OCI-LY1 (cell line): Measurements from ENCODE around the gene PAGE2B.
"Not testable (repeated sequence)": the region's sequence is repeated elsewhere in the genome, so short reads cannot be mapped to it uniquely, and the experiment has no call there.

Source experiments
- H2AFZ ChIP-seq: fragments of 200-600 bp; sonication (generic), shearing (Covaris generic); 2 replicates; pipeline ENCODE4 v1.6.0; 2014; ENCODE audit warnings: antibody characterized with exemption, mild to moderate bottlenecking, low read length
- H3F3A ChIP-seq: fragments of 200-600 bp; sonication (generic), shearing (Covaris generic); 2 replicates; pipeline ENCODE4 v1.6.0; 2014; ENCODE audit warnings: mild to moderate bottlenecking, antibody characterized with exemption, low read length, moderate library complexity; ENCODE audit not compliant: insufficient read depth
- H3K27ac ChIP-seq: fragments of 200-600 bp; sonication (generic); 2 replicates; pipeline ENCODE4 v1.5.1; 2014; ENCODE audit warnings: low read length, mixed run types, mild to moderate bottlenecking, low read depth; ENCODE audit not compliant: poor library complexity, severe bottlenecking
- H3K27me3 ChIP-seq: fragments of 200-600 bp; sonication (generic); 2 replicates; pipeline ENCODE4 v1.6.0; 2014; ENCODE audit warnings: antibody characterized with exemption, mild to moderate bottlenecking, low read length, moderate library complexity; ENCODE audit not compliant: insufficient read depth
- H3K36me3 ChIP-seq: fragments of 200-600 bp; sonication (generic); 2 replicates; pipeline ENCODE4 v1.6.1; 2014; ENCODE audit warnings: mild to moderate bottlenecking, antibody characterized with exemption, low read length, moderate library complexity, mixed read lengths; ENCODE audit not compliant: insufficient read depth
- H3K4me1 ChIP-seq: fragments of 200-600 bp; sonication (generic); 2 replicates; pipeline ENCODE4 v1.5.1; 2014; ENCODE audit warnings: mild to moderate bottlenecking, low read length, moderate library complexity; ENCODE audit not compliant: insufficient read depth, severe bottlenecking
- H3K4me2 ChIP-seq: fragments of 200-600 bp; sonication (generic), shearing (Covaris generic); 2 replicates; pipeline ENCODE4 v1.6.1; 2014; ENCODE audit warnings: low read length
- H3K4me3 ChIP-seq: fragments of 200-600 bp; sonication (generic); 2 replicates; pipeline ENCODE4 v1.5.1; 2014; ENCODE audit warnings: low read length, low read depth, mild to moderate bottlenecking, mixed read lengths; ENCODE audit not compliant: poor library complexity, severe bottlenecking
- H3K79me2 ChIP-seq: fragments of 200-600 bp; shearing (Covaris generic); 2 replicates; pipeline ENCODE4 v1.6.1; 2016; ENCODE audit warnings: mixed run types, low read length, mixed read lengths; ENCODE audit not compliant: insufficient read depth
- H3K9ac ChIP-seq: fragments of 200-600 bp; sonication (generic), shearing (Covaris generic); 2 replicates; pipeline ENCODE4 v1.6.1; 2014; ENCODE audit warnings: mild to moderate bottlenecking, low read length, mixed read lengths
- H3K9me2 ChIP-seq: fragments of 200-600 bp; sonication (generic), shearing (Covaris generic); 2 replicates; pipeline ENCODE4 v1.6.1; 2014; ENCODE audit warnings: low read depth, mild to moderate bottlenecking, low read length, mixed read lengths
- H3K9me3 ChIP-seq: fragments of 200-600 bp; shearing (Covaris generic); 2 replicates; pipeline ENCODE4 v1.6.1; 2014; ENCODE audit warnings: low read length, mixed read lengths
- H4K20me1 ChIP-seq: fragments of 200-600 bp; sonication (generic), shearing (Covaris generic); 2 replicates; pipeline ENCODE4 v1.6.0; 2016; ENCODE audit warnings: mild to moderate bottlenecking, low read length; ENCODE audit not compliant: insufficient read depth
- CTCF ChIP-seq: fragments of 200-600 bp; sonication (generic), shearing (Covaris generic); IDR thresholded peaks from 2 replicates; pipeline ENCODE4 v1.5.1; 2017; ENCODE audit warnings: mild to moderate bottlenecking, antibody characterized with exemption, low read length, moderate library complexity, mixed read lengths
- EZH2 ChIP-seq: fragments of 200-600 bp; sonication (generic), shearing (Covaris generic); IDR thresholded peaks from 2 replicates; pipeline ENCODE4 v1.8.0; 2017; ENCODE audit warnings: borderline replicate concordance, mixed run types, mild to moderate bottlenecking, antibody characterized with exemption, low read length, moderate library complexity, mixed read lengths

Gene PAGE2B

GRCh38 chrX:55107911-55108310 is 33.1 kb downstream of the PAGE2B start:
- H3K4me2 ChIP-seq: no peak overlapping the region
- TF ChIP-seq EZH2 (no peak), CTCF (no peak)
- H3K4me1 ChIP-seq: no peaks in the 10 kb centered on the region
- H4K20me1 ChIP-seq: no peaks in the 10 kb centered on the region
- H3K4me3 ChIP-seq: no peak overlapping the region
- no peak overlapping the region for H3K27ac ChIP-seq
- no peaks in the 10 kb centered on the region for H3K36me3 ChIP-seq
- no peak overlapping the region for H2AFZ ChIP-seq
- H3K27me3 ChIP-seq: no peaks in the 10 kb centered on the region
- H3K9me3 ChIP-seq: no peaks in the 10 kb centered on the region
- H3K79me2 ChIP-seq: no peaks in the 10 kb centered on the region
- no peaks in the 10 kb centered on the region for H3K9me2 ChIP-seq
- H3K9ac ChIP-seq: no peak overlapping the region
- no peaks in the 10 kb centered on the region for H3F3A ChIP-seq

DNA sequence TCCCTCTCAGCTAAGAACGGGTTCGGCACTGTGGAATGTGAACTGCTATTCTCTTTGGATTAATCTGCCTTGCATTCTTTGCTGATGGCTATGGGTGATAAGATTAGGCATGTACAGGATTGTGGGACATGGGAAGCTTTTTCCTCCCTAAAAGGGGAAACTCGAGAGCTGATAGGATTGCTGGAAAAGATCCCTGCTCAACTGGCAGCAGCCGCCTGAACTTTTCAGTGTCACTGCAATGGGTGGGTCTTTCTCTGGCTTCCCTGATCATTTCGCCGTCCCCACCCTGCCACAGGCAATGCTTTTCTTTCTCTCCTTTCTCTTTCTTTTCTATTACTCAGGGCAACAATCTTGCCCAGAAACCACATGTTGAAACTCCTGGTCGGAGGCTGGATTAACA is 34.5 kb downstream of the PAGE2B start:
- no peak overlapping the region for H3K4me3 ChIP-seq
- no peak overlapping the region for H2AFZ ChIP-seq
- no peaks in the 10 kb centered on the region for H3K4me1 ChIP-seq
- no peak for TF ChIP-seq EZH2
- no peak for TF ChIP-seq CTCF
- H3K36me3 ChIP-seq: no peaks in the 10 kb centered on the region
- H3K79me2 ChIP-seq: no peaks in the 10 kb centered on the region
- H3F3A ChIP-seq: no peaks in the 10 kb centered on the region
- no peaks in the 10 kb centered on the region for H3K27me3 ChIP-seq
- H4K20me1 ChIP-seq: no peaks in the 10 kb centered on the region
- no peaks in the 10 kb centered on the region for H3K9me2 ChIP-seq
- H3K27ac ChIP-seq: no peak overlapping the region
- no peak overlapping the region for H3K9ac ChIP-seq
- no peaks in the 10 kb centered on the region for H3K9me3 ChIP-seq
- H3K4me2 ChIP-seq: no peak overlapping the region

GRCh38 chrX:55111578-55112254 is 36.9 kb downstream of the PAGE2B start:
- Histone ChIP-seq H3K9me2 (no peaks in the 10 kb centered on the region), H3K27ac (no peak overlapping the region), H3K79me2 (no peaks in the 10 kb centered on the region), H4K20me1 (no peaks in the 10 kb centered on the region), H3K9me3 (no peaks in the 10 kb centered on the region), H3K4me3 (no peak overlapping the region), H3K27me3 (no peaks in the 10 kb centered on the region), H3K4me2 (no peak overlapping the region), H3K36me3 (no peaks in the 10 kb centered on the region), H2AFZ (no peak overlapping the region), H3K4me1 (no peaks in the 10 kb centered on the region), H3K9ac (no peak overlapping the region), H3F3A (no peaks in the 10 kb centered on the region)
- TF ChIP-seq CTCF (no peak), EZH2 (no peak)

GRCh38 chrX:55116589-55116988 is 41.8 kb downstream of the PAGE2B start:
- not testable (repeated sequence) for H3K4me3 ChIP-seq, H3K9me2 ChIP-seq, H3K36me3 ChIP-seq, H2AFZ ChIP-seq, H4K20me1 ChIP-seq, H3F3A ChIP-seq, H3K4me1 ChIP-seq, H3K27ac ChIP-seq, H3K27me3 ChIP-seq, H3K9ac ChIP-seq, H3K9me3 ChIP-seq, H3K79me2 ChIP-seq, H3K4me2 ChIP-seq
